ENCODE measurements around the gene RNF175.

DNA sequence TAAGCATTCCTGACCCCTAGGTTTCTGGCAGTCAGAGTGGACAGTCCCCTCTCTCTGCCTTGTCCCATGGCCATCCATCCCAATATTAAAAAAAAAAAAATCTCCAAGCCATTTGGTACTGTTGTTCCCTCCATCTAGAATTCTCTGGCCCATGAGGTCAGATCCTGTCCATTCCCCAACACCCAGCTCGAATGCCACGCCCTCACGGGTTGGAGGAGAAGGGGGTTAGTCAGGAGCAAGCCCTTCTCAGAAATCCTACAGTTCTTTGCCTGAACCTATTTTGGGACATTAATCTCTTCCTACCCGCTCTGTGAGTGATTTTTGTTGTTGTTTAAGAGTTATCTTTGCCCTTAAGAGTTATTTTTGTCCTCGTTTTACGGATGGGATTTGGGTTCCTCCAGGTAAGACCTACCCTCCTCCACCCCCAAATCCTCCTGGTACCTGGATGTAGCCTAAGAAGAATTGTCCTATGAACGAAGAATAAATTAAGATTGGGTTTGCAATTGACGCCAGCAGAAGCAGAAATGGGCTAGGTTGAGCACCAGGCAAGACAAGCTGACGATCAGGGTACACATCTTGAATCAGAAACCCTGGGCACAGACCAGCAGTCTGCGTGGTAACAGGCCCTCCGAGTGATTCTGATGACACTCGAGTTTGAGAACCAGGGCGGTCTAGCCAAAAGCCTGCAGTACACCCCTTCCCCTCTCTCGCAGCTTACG lies 977 bp downstream of the RNF175 start:
- TF ChIP-seq, protein P1, sequence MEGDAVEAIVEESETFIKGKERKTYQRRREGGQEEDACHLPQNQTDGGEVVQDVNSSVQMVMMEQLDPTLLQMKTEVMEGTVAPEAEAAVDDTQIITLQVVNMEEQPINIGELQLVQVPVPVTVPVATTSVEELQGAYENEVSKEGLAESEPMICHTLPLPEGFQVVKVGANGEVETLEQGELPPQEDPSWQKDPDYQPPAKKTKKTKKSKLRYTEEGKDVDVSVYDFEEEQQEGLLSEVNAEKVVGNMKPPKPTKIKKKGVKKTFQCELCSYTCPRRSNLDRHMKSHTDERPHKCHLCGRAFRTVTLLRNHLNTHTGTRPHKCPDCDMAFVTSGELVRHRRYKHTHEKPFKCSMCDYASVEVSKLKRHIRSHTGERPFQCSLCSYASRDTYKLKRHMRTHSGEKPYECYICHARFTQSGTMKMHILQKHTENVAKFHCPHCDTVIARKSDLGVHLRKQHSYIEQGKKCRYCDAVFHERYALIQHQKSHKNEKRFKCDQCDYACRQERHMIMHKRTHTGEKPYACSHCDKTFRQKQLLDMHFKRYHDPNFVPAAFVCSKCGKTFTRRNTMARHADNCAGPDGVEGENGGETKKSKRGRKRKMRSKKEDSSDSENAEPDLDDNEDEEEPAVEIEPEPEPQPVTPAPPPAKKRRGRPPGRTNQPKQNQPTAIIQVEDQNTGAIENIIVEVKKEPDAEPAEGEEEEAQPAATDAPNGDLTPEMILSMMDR (conservative IDR thresholded peaks at IDR 0.05; ENCODE audit: low read length): no peak
- no peak for TF ChIP-seq EZH2phosphoT487 (IDR thresholded peaks at IDR 0.05; ENCODE audit: borderline replicate concordance)
